ENCODE measurements around the gene CABP7.

DNA sequence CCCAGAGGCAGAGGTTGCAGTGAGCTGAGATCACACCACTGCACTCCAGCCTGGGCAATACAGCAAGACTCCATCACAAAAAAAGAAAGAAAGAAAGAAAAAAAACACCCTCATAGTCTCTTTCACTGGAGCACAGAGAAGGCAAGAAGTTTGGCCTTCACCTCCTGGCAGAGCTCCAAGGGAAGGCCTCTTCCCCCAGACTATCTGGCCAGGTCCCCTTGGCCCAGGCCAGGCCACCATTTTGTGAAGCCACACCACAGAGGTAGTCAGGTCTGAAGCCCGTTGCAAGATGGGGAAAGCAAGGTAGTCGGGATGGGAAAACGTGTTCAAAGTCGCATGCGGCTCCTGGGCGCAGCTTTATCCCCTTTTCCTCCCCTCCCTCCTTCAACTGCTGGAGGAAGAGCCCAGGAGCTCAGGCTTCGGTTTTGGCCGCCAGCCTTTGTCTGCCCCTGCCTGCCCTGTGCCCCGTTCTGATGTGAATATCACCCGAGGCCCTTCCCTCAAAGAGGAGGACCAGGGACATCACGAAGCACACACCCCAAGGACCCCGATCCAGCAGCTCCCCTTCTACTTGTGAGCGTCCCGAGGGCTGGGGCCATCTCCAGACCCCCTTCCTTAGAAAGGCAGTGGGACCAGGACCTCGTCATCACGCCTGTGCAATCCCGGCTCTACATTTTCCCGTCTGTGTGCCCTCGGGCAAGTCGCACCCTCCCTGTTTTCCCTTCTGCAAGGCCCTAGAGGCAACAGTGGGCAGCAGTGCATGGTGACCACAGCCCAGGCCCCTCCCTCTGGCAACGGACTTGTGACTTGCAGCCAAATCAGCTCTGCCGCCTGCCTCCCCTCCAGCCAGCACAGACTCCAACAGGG, 17.7 kb downstream of the CABP7 start:
- TF ChIP-seq, protein P1, sequence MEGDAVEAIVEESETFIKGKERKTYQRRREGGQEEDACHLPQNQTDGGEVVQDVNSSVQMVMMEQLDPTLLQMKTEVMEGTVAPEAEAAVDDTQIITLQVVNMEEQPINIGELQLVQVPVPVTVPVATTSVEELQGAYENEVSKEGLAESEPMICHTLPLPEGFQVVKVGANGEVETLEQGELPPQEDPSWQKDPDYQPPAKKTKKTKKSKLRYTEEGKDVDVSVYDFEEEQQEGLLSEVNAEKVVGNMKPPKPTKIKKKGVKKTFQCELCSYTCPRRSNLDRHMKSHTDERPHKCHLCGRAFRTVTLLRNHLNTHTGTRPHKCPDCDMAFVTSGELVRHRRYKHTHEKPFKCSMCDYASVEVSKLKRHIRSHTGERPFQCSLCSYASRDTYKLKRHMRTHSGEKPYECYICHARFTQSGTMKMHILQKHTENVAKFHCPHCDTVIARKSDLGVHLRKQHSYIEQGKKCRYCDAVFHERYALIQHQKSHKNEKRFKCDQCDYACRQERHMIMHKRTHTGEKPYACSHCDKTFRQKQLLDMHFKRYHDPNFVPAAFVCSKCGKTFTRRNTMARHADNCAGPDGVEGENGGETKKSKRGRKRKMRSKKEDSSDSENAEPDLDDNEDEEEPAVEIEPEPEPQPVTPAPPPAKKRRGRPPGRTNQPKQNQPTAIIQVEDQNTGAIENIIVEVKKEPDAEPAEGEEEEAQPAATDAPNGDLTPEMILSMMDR (IDR thresholded peaks at IDR 0.05): no peak
- TF ChIP-seq, protein P2, sequence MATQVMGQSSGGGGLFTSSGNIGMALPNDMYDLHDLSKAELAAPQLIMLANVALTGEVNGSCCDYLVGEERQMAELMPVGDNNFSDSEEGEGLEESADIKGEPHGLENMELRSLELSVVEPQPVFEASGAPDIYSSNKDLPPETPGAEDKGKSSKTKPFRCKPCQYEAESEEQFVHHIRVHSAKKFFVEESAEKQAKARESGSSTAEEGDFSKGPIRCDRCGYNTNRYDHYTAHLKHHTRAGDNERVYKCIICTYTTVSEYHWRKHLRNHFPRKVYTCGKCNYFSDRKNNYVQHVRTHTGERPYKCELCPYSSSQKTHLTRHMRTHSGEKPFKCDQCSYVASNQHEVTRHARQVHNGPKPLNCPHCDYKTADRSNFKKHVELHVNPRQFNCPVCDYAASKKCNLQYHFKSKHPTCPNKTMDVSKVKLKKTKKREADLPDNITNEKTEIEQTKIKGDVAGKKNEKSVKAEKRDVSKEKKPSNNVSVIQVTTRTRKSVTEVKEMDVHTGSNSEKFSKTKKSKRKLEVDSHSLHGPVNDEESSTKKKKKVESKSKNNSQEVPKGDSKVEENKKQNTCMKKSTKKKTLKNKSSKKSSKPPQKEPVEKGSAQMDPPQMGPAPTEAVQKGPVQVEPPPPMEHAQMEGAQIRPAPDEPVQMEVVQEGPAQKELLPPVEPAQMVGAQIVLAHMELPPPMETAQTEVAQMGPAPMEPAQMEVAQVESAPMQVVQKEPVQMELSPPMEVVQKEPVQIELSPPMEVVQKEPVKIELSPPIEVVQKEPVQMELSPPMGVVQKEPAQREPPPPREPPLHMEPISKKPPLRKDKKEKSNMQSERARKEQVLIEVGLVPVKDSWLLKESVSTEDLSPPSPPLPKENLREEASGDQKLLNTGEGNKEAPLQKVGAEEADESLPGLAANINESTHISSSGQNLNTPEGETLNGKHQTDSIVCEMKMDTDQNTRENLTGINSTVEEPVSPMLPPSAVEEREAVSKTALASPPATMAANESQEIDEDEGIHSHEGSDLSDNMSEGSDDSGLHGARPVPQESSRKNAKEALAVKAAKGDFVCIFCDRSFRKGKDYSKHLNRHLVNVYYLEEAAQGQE (IDR thresholded peaks at IDR 0.05; ENCODE audit: insufficient read depth in 1 of 2, low read depth in 2 of 2, low read length in 1 of 2): no peak
- TF ChIP-seq POLR2AphosphoS5 (IDR thresholded peaks at IDR 0.05; ENCODE audit: low read depth, low read length) (no peak), TCF7L2 (IDR thresholded peaks at IDR 0.05; ENCODE audit: low read depth, low read length) (no peak)

Measured in Panc1 (cell line).